Astrocyte (in vitro differentiated cells and primary cell): ENCODE results near the gene CD200.
"Not testable (repeated sequence)": the region's sequence is repeated elsewhere in the genome, so short reads cannot be mapped to it uniquely, and the experiment has no call there.

ENCODE experiments used
- EZH2 ChIP-seq: IDR thresholded peaks from 2 replicates; pipeline ENCODE4 v1.6.1; 2012; ENCODE audit warnings: mild to moderate bottlenecking, low read length, inconsistent platforms; ENCODE audit not compliant: insufficient read depth
- TF ChIP-seq, protein P1 (sequence below): IDR thresholded peaks from 2 replicates; pipeline ENCODE4 v1.5.1; 2011; ENCODE audit warnings: low read depth, mild to moderate bottlenecking, inconsistent platforms, low read length, moderate library complexity; ENCODE audit not compliant: insufficient read depth

DNA sequence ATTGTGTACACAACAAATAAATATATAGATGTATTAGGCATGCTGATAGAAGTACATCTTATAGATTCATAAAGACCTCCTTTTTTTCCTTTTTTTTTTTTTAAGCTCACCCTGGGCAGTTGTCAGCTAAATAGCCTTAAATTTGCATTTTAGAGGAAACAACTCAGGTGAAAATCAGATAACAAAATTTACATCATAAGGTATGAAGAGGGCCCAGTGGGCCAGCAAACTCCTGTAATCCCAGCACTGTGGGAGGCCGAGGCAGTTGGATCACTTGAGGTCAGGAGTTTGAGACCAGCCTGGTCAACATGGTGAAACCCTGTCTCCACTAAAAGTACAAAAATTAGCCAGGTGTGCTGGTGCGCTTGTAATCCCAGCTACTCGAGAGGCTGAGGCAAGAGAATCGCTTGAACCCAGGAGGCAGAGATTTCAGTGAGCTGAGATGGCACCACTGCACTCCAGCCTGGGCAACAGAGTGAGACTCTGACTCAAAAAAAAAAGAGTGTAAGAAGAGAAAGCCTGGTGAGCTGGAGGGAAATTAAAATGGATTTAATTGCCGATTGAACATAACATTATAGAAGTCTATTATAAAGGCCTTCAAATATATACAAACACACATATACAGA lies 72.1 kb downstream of the CD200 start:
- TF ChIP-seq, protein P1, sequence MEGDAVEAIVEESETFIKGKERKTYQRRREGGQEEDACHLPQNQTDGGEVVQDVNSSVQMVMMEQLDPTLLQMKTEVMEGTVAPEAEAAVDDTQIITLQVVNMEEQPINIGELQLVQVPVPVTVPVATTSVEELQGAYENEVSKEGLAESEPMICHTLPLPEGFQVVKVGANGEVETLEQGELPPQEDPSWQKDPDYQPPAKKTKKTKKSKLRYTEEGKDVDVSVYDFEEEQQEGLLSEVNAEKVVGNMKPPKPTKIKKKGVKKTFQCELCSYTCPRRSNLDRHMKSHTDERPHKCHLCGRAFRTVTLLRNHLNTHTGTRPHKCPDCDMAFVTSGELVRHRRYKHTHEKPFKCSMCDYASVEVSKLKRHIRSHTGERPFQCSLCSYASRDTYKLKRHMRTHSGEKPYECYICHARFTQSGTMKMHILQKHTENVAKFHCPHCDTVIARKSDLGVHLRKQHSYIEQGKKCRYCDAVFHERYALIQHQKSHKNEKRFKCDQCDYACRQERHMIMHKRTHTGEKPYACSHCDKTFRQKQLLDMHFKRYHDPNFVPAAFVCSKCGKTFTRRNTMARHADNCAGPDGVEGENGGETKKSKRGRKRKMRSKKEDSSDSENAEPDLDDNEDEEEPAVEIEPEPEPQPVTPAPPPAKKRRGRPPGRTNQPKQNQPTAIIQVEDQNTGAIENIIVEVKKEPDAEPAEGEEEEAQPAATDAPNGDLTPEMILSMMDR = not testable (repeated sequence)
- TF ChIP-seq EZH2 = not testable (repeated sequence)
